ENCODE data around the gene HOXB13. TPM values are rescaled to one million over a fixed set of nuclear protein-coding genes. Genes with fewer than 3 reads are reported as not detected.

Gene HOXB13
- total and polyA plus RNA-seq, 2 donors (not counting 3 experiments of a cell fraction or from before 2014, with no cell fraction given), result not detected

GRCh38 chr17:48720266-48721008, 8.1 kb downstream of the HOXB13 start:
- H3K9me3 ChIP-seq (replicated peaks; ENCODE audit: control insufficient read depth, insufficient read depth, low read length), result no peaks in the 10 kb centered on the region
- TF ChIP-seq GATA2 (IDR thresholded peaks at IDR 0.05; ENCODE audit: insufficient read depth, insufficient read length, low read depth, low read length), result no peak
- peak; percentile 29 for TF ChIP-seq EZH2 (IDR thresholded peaks at IDR 0.05; ENCODE audit: borderline replicate concordance, low read depth, low read length, severe bottlenecking)
- no peaks in the 10 kb centered on the region for H3K36me3 ChIP-seq (ENCODE audit: control insufficient read depth in 2 of 2, extremely low read depth in 1 of 2, insufficient read depth in 2 of 2, low read length in 2 of 2)
- no peak overlapping the region for H3K9ac ChIP-seq (replicated peaks; ENCODE audit: extremely low read depth, insufficient read depth, low read length)
- H3K4me3 ChIP-seq (replicated peaks in 1 of 3; ENCODE audit: insufficient read depth in 1 of 3, low read depth in 1 of 3, low read length in 3 of 3), result no peak overlapping the region
- ChIA-PET CTCF (interaction anchor here (1.2 to 3.1 kb wide), 7 partner anchors 14 to 158 kb away, joined by 3 to 13 read pairs (median 7); no protein-coding TSS in a partner anchor), POLR2A (interaction anchor here (0.6 kb wide), 1 partner anchor 173 kb away, joined by 7 read pairs; no protein-coding TSS in a partner anchor)
- no peak overlapping the region for H3K4me2 ChIP-seq (ENCODE audit: insufficient read depth, low read length)
- no peaks in the 10 kb centered on the region for H3K79me2 ChIP-seq (ENCODE audit: control insufficient read depth, insufficient read depth, low read length)
- peaks cover 8% of the 10 kb centered on the region for H3K4me1 ChIP-seq (ENCODE audit: control insufficient read depth, extremely low read depth, insufficient read depth, low read length)
- FAIRE-seq (no peak), DNase-seq (ENCODE audit: low read depth, low spot score) (no peak)
- no peaks in the 10 kb centered on the region for H3K9me1 ChIP-seq (replicated peaks; ENCODE audit: control insufficient read depth, extremely low read depth, insufficient read depth, low read length)
- H4K20me1 ChIP-seq (replicated peaks; ENCODE audit: control insufficient read depth, extremely low read depth, insufficient read depth, low read length), result no peaks in the 10 kb centered on the region
- H3K27me3 ChIP-seq (ENCODE audit: control insufficient read depth in 2 of 2, insufficient read depth in 2 of 2, low read length in 2 of 2), result peaks cover 84 to 97% of the 10 kb centered on the region in 2 experiments
- H2AFZ ChIP-seq (ENCODE audit: low read depth, low read length), result no peak overlapping the region
- dilution Hi-C loops (cut with MboI; ENCODE audit: extremely low pct_ligation_motif_present, low sequenced_read_pairs), result no loop called here
- intact Hi-C loops (cut with micrococcal nuclease), result no loop called here
- H3K27ac ChIP-seq (ENCODE audit: insufficient read depth, low read depth, low read length), result no peak overlapping the region
- BruUV-seq (replicated peaks), result no TSS peak

DNA sequence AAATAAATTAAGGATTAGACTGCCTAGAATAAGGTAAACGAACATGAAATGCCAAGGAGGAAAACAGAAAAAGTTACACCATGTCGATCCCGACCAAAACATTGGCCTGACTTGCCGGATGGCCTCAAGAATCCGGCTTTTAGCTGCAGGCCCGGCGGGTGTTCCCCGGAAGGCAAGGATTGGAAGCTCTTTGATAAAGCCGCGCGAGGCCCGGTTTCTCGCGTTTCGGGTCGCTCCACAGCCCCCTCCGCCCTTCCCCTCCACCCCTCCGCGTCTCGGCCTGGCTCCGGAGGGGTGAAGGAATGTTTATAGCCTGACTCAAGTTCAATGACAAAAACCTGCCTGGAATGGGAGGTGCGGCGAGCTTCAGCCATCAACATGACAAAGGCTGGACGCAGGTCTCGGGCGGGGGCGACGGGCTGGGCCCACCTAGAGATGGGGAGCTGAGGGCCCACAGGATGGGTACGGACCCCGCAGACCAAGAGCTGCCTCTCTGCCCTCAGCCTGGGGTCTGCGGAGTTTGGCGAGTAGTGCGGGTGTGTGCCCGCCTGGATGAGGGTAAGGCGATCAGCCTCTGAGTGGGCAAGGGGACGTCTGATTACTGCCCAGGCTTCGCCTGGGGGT, 8.8 kb downstream of the HOXB13 start:
- intact Hi-C loops (cut with micrococcal nuclease) (no loop called here), dilution Hi-C loops (cut with MboI; ENCODE audit: extremely low pct_ligation_motif_present, low sequenced_read_pairs) (no loop called here)
- Histone ChIP-seq H2AFZ (ENCODE audit: low read depth, low read length) (no peak overlapping the region), H3K27me3 (ENCODE audit: control insufficient read depth in 2 of 2, insufficient read depth in 2 of 2, low read length in 2 of 2) (peaks cover 78 to 94% of the 10 kb centered on the region in 2 experiments), H3K27ac (ENCODE audit: insufficient read depth, low read depth, low read length) (no peak overlapping the region), H3K4me3 (replicated peaks in 1 of 3; ENCODE audit: insufficient read depth in 1 of 3, low read depth in 1 of 3, low read length in 3 of 3) (no peak overlapping the region), H3K4me1 (ENCODE audit: control insufficient read depth, extremely low read depth, insufficient read depth, low read length) (peaks cover 8% of the 10 kb centered on the region), H3K9me3 (replicated peaks; ENCODE audit: control insufficient read depth, insufficient read depth, low read length) (no peaks in the 10 kb centered on the region), H3K9me1 (replicated peaks; ENCODE audit: control insufficient read depth, extremely low read depth, insufficient read depth, low read length) (no peaks in the 10 kb centered on the region), H3K9ac (replicated peaks; ENCODE audit: extremely low read depth, insufficient read depth, low read length) (no peak overlapping the region), H4K20me1 (replicated peaks; ENCODE audit: control insufficient read depth, extremely low read depth, insufficient read depth, low read length) (no peaks in the 10 kb centered on the region), H3K79me2 (ENCODE audit: control insufficient read depth, insufficient read depth, low read length) (no peaks in the 10 kb centered on the region), H3K4me2 (ENCODE audit: insufficient read depth, low read length) (no peak overlapping the region), H3K36me3 (ENCODE audit: control insufficient read depth in 2 of 2, extremely low read depth in 1 of 2, insufficient read depth in 2 of 2, low read length in 2 of 2) (no peaks in the 10 kb centered on the region)
- BruUV-seq (replicated peaks), result no TSS peak
- CTCF ChIA-PET, result interaction anchor here (0.9 to 3.1 kb wide), 7 partner anchors 9 to 159 kb away, joined by 3 to 13 read pairs (median 7); partner anchors contain the start of gene HOXB13
- DNase-seq (ENCODE audit: low read depth, low spot score), result no peak
- FAIRE-seq, result no peak
- TF ChIP-seq CTCF (IDR thresholded peaks at IDR 0.05; ENCODE audit: extremely low read depth in 1 of 2, insufficient read depth in 1 of 2, low read depth in 1 of 2, low read length in 2 of 2) (no peak), POLR2AphosphoS5 (IDR thresholded peaks at IDR 0.05; ENCODE audit: insufficient read depth, low read depth, low read length) (no peak), MYC (IDR thresholded peaks at IDR 0.05; ENCODE audit: low read depth, low read length) (no peak), FOS (IDR thresholded peaks at IDR 0.05; ENCODE audit: borderline replicate concordance, insufficient read depth, low read length) (no peak), GATA2 (IDR thresholded peaks at IDR 0.05; ENCODE audit: insufficient read depth, insufficient read length, low read depth, low read length) (no peak)
- POLR2A ChIA-PET, result no interaction called here

All from endothelial cell of umbilical vein (primary cell).